ENCODE measurements around the gene TRIM47.

Gene TRIM47, protein sequence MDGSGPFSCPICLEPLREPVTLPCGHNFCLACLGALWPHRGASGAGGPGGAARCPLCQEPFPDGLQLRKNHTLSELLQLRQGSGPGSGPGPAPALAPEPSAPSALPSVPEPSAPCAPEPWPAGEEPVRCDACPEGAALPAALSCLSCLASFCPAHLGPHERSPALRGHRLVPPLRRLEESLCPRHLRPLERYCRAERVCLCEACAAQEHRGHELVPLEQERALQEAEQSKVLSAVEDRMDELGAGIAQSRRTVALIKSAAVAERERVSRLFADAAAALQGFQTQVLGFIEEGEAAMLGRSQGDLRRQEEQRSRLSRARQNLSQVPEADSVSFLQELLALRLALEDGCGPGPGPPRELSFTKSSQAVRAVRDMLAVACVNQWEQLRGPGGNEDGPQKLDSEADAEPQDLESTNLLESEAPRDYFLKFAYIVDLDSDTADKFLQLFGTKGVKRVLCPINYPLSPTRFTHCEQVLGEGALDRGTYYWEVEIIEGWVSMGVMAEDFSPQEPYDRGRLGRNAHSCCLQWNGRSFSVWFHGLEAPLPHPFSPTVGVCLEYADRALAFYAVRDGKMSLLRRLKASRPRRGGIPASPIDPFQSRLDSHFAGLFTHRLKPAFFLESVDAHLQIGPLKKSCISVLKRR

DNA sequence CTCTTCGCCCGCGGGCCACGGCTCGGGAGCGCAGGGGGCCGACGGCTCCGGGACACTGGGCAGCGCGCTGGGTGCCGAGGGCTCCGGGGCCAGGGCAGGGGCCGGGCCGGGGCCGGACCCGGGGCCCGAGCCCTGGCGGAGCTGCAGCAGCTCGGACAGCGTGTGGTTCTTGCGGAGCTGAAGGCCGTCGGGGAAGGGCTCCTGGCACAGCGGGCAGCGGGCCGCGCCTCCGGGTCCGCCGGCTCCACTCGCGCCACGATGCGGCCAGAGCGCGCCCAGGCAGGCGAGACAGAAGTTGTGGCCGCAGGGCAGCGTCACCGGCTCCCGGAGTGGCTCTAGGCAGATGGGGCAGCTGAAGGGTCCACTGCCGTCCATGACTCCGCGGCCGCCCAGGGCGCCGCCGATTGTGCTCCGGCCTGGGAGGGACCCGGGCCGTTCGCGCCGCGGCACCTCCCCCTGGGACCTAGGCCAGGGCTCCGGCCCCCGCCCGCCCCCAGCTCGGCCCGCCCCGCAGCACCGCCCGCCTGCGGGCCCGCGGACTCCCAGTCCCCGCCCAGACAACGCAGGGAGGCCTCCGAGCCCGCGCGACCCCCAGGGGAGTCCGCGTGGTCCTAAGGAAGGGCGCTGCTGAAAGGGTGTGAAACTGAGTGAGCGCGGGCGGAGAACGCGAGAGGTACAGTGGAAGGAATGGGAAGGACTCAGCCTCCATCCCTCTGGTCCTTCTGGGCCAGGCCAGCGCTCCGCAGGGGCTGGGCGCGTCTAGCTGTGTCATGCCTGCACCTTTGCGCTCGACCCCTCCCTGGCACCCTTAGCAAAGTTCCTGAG lies at the start of gene TRIM47:
Gene TRIM47, minus strand, starts transcription at position 408 of the 825 bp plus-strand sequence. Its CDS starts 33 bp downstream, at position 375.
- DNase-seq (ENCODE audit: low read depth) = no peak

DNA sequence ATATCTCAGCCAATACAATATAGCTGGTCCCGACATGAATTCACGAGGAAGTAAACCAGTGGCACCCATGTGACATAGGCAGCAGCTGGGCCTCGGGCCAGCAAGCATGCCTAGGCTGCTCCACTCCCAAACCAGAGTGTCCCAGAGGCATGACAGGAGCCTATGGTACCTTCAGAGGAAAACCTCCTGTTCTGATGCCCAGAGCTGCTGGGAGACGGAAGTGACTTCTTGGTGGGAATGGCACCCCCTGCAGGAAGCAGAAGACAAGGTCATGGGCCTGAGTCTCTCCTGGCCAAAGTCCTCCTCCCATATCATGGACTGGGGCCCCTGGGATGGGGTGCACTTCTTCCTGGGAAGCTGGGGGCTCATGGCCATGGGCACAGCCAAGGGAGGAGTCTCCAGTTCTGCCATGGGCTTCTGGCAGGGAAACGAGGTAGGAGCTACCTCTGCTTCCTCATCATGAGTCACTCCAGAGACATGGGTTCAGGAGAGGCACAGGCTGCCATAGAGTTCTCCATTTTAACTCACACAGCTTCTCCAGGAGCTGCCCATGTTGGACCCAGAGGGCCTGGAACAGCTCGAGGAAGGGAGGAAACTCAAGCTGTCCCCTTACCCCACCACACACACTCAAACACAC lies 49.0 kb upstream of the TRIM47 start:
- no peak for DNase-seq (ENCODE audit: low read depth)

DNA sequence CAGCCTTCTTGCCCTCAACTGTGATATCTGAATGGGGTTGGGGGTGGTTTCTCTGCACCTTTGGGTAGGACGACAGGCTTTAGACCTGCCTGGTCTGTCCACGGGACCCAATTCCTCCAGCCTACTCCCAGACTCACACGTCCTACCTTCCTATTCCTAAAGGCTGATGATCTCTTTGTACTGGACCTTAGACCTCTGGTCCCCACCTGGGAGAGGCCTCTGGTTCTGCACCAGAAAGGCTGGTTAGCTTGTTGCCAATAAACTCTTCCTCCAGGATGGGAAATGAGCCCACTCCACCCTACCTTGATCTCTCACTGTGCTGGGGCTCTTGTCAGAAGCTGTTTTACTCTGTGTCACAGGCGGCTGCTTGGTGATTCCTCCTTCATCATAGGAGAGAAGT lies 48.1 kb upstream of the TRIM47 start:
- no peak for DNase-seq (ENCODE audit: low read depth)

DNA sequence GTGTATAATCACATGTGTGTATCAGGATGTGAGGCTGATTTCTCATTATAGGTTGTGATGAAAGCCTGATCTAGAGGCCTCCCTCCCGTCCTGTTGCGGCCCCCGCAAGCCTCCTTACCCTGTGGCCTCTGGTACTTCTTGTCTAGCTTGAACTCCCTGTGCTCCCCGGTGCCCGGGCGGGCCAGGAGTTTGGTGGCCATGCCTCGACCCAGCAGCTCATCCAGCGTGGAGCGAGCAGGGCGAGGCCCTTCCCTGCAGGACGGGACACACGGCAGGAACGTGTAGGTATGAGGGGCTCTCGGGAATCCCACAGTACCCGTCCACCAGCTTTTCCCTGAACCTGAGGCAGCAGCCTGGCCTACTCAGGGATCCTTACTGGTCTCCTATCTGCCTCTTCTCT lies 47.5 kb upstream of the TRIM47 start:
- DNase-seq (ENCODE audit: low read depth) = no peak

- DNase-seq (ENCODE audit: low read depth) = no peak
Observed at GRCh38 chr17:75925103-75925502, 46.7 kb upstream of the TRIM47 start.

DNA sequence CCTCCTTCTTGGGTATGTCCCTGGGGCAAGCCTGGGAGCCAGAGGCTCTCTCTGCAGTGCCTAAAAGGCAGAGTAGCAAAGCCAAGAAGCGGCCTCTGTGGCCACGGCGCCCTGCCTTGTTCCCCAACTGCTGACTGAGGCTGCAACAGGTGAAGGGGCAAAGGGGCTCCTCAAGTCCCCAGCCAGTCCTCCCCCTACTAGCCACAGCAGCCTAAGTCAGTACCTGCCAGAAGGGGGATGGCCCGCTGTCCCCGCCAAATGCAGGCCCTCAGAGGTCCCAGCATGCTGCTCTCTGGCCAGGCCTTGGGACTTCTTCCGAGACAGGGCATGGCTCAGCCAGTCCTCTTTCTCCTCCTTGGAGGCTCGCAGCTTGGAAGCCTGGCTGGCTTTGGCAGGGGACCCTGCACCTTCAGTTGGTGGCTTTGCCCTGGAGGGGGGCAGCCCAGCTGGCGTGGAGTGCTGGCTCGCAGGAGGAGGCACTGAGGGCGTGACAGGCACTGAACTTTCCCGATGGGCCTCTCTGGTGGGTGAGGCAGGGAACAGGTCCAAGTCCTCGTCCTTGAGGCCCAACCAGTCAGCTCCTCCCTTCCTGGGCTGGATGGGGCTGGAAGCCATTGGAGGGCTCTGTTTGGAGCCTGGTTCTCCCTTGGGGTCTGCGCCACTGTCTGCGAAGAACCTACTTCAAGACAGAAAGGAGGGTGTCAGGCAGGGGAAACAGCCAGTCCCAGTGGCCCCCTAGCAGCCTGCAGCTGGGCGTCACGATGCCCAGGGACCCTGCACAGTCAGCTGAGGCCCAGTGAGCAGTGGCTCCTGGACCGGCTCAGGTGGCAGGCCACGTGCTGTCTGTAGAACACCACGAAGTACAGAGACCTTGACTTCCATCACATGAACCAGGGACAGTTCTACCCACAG lies 44.8 kb upstream of the TRIM47 start:
- no peak for DNase-seq (ENCODE audit: low read depth)

DNA sequence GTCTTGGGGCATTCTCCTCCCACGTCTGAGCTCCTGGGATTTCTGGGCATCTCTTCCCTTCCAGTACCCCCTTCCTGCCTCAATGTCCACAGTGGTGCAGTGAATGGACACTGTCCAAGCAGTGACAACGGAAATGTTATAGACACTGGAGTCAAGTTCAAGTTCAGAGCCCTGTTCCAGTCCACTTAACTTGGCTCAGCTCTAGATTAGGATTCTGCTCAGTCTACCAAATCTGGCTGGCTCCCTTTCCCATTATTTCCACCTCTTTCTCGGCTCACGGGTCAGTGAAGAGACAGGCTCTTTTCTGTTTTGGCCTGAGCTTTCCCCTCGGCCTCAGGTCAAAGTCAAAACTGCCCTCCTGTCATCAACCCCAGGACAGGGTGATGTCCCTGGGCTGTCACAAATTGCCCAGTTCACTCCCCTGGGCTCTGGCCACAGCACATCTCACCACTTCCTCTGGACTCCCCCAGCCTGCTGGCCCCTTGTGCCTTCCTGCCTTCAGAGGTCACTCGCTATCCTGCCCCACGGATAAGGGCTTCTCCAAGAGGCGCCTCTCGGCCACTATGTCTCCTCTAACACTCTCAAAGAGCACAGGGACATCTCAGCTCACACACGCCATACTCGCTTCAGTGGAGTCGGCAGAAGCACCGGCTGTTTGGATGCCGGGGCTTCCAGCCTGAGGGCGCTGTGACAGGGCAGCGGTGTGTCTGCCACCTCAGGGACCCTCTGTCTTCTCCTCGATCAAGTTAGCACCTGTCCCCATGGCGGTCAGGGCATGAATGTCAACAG lies 44.0 kb upstream of the TRIM47 start:
- DNase-seq (ENCODE audit: low read depth) = no peak

- no peak for DNase-seq (ENCODE audit: low read depth)
Observed at GRCh38 chr17:75921596-75921995, 43.2 kb upstream of the TRIM47 start.

- no peak for DNase-seq (ENCODE audit: low read depth)
Observed at GRCh38 chr17:75920045-75920560, 41.7 kb upstream of the TRIM47 start.

- DNase-seq (ENCODE audit: low read depth) = no peak
Observed at GRCh38 chr17:75919611-75920010, 41.2 kb upstream of the TRIM47 start.

- no peak for DNase-seq (ENCODE audit: low read depth)
Observed at GRCh38 chr17:75917917-75918445, 39.6 kb upstream of the TRIM47 start.

- DNase-seq (ENCODE audit: low read depth) = no peak
Observed at GRCh38 chr17:75917141-75917916, 38.9 kb upstream of the TRIM47 start.

- DNase-seq (ENCODE audit: low read depth) = no peak
Observed at GRCh38 chr17:75915268-75915667, 36.9 kb upstream of the TRIM47 start.

DNA sequence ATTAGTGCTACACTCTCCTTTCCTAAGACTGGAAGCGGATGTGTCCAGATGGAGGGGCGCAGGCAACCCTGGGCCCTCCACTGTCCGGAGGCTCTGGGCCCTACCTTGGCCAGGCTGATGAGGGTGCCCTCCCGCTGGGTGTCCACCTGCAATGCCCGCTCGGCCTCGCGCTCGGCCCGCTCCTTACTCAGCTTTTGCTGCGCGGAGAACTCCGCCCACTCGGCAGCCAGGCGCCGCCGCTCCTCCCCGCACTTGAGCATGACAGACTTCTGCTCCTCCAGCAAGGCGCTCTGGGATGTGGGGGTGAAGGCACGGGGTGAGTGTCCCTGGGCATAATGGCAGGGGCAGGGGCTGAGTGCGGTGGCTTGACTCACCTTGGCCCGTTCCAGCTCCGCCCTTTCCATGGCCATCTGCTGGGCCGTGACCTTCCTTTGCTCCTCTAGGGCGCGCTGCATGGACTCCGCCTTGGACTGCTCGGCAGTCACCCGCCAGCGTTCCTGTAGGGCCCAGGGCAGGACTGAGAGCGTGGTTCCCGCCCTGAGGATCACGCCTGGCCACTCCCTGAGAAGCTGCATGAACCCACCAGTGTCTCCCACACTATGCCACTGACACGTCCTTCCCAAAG lies 36.4 kb upstream of the TRIM47 start:
- DNase-seq (ENCODE audit: low read depth) = no peak

GRCh38 chr17:75913537-75914210 lies 35.3 kb upstream of the TRIM47 start:
- no peak for DNase-seq (ENCODE audit: low read depth)

GRCh38 chr17:75910699-75911098 lies 32.3 kb upstream of the TRIM47 start:
- no peak for DNase-seq (ENCODE audit: low read depth)

- no peak for DNase-seq (ENCODE audit: low read depth)
Observed at GRCh38 chr17:75909812-75910274, 31.5 kb upstream of the TRIM47 start.

Data from non-pigmented ciliary epithelial cell (primary cell).